GM18951 (cell line): Measurements from ENCODE around the gene POTEF.
"Not testable (repeated sequence)": the region's sequence is repeated elsewhere in the genome, so short reads cannot be mapped to it uniquely, and the experiment has no call there.

Experiments used
- POLR2A ChIP-seq: IDR thresholded peaks from 4 replicates; pipeline ENCODE4 v1.6.1; 2011; ENCODE audit warnings: mild to moderate bottlenecking; ENCODE audit not compliant: insufficient read length, insufficient read depth; ENCODE audit errors: extremely low read depth
- in situ Hi-C: fragments of 300-500 bp; cut with MboI; formaldehyde crosslinking; loops from one replicate; pipeline ENCODE4 v1.12.0; 2022; ENCODE audit warnings: low sequenced_read_pairs, mixed read lengths, inconsistent platforms; ENCODE audit not compliant: unreplicated experiment

The POTEF gene

DNA sequence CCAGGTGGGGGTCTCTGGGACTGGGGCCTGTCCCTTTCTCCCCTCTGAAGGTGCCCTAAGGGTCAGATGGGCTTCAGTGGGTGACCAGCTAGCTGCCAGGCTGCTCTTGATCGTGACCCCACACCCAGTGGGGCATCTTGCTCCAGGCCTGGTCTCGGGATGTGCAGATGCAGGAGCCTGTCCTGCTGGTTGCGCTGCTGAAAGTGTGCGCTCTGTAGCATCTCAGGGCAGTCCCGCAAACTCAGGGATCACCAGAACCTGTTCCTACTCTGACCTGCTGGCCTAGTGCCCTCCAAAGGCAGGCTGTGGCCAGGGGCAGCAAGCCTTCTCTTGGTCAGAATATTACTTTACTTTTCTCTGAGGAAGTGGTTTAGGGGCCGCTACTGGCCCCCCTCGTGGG, 11.5 kb upstream of the POTEF start:
- in situ Hi-C loops: not testable (repeated sequence)

DNA sequence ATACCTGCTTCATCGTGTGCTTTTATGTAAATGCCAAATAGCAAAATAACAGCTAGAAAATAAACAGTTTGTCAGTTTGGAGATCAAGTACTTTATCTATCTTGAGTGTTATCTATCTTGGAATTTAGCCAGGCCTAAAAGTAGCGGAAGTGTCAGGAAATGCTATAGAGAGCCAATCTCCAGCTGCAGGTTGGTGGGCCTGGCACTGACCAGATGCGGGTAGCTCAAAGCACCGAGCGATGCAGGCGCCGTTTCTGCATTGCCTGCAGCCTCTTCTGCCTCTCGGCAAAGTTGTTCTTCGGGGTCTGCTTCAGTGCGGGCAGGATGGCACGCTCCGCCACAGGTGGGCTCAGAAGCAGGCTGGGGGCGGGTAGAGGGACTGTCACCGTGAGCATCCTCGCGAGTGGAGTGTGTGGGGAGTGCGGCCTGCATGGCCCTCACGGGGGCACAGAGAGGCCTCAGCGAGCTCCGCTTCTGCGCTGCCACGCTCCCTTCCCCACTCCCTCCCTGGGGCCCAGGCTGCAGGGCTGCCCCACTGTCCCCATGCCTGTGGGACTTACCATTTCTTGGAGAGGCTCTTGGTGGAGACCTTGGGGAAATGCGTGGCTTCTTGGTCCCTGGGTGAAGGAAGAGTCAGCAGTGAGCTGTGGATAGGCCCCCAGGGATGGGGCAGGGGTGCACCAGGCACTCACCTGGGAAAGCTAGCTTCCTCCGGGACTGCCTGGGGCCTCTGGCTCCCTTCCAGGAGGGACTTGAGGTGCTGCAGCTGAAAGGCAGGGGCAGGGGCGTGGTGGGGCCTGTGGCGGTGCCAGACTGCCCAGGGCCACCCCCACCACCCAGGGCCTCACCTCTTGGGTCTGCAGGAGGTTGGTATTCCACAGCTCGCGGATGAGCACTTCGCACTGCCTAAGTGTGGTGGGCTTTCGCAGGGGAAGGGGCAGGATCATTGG, 10.6 kb upstream of the POTEF start:
- in situ Hi-C loops: not testable (repeated sequence)

DNA sequence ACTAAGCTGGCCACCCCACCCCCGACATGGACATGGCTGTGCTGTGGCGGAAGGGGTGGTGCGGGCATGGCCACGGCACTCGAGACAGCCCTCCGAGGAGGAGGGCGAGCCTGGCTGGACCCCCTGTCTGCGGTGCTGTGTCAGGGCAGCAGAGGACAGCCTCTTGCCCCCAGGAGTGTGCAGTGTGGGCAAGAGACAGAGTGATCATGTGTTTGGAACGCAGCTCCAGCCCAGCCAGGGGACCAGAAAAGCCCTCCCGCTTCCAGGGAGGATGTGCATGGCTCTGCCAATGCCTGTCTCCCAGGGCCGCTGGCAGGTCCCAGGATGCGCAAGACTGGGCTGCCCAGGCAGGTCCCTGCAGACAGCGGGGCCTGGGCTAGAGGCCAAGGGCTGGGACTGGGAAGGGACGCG, 9.8 kb upstream of the POTEF start:
- in situ Hi-C loops: not testable (repeated sequence)

DNA sequence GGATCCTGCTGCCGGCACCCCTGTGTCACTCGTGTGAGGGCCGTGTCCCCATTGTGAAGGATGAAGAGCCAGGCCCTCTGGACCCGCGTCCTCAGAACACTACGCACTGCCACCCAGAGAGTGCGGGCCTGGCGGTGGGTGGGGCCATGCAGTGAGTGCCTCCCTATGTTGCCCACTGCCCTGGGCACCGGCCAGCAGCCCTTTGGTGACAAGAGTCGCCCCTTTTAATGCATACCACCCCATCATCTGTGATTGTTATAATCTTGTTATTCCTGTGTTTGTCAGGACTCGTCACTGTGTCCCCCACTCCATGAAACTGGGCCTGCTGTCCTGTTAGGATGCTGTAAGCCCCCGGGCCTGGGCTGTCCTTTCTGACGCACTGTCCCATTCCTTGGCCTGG, 9.3 kb upstream of the POTEF start:
- in situ Hi-C loops: not testable (repeated sequence)

DNA sequence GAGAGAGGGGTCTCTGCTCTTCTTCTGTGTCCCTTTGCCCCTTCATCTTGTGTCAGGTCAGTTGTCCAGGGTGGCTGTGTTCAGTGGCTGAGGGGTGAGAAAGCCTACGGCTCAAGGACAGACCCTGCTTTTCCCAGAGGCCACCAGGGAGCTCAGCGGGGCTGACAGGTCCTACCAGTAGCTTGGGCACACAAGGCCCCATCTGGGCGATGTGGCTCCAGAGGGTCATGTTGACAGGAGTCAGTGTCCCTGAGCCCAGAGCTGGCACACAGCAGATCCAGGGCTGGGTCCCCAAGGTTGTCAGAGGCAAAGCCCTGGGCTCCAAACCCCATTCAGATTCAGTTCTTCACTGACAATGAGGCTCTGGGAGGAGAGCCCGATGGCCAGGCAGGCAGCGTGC, 8.1 kb upstream of the POTEF start:
- in situ Hi-C loops: not testable (repeated sequence)

DNA sequence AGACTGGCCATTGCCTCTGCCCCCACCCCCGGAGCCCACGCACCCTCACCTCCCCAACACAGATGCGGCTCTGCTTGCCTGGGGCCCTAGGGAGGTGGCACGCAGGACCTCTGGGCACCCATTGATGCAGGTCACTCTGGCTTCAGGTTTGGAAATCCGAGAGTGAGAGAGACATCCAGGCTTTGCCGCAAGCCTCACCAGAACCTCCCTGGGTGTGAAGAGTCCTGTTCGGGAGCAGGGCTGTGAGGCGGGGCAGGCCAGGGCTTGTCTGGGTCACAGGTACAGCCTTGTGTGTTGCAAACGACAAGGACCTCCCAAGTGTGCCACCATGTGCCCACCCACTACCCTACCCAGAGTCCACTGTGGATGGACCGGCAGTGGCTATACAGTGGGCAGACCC, 7.5 kb upstream of the POTEF start:
- in situ Hi-C loops: not testable (repeated sequence)

DNA sequence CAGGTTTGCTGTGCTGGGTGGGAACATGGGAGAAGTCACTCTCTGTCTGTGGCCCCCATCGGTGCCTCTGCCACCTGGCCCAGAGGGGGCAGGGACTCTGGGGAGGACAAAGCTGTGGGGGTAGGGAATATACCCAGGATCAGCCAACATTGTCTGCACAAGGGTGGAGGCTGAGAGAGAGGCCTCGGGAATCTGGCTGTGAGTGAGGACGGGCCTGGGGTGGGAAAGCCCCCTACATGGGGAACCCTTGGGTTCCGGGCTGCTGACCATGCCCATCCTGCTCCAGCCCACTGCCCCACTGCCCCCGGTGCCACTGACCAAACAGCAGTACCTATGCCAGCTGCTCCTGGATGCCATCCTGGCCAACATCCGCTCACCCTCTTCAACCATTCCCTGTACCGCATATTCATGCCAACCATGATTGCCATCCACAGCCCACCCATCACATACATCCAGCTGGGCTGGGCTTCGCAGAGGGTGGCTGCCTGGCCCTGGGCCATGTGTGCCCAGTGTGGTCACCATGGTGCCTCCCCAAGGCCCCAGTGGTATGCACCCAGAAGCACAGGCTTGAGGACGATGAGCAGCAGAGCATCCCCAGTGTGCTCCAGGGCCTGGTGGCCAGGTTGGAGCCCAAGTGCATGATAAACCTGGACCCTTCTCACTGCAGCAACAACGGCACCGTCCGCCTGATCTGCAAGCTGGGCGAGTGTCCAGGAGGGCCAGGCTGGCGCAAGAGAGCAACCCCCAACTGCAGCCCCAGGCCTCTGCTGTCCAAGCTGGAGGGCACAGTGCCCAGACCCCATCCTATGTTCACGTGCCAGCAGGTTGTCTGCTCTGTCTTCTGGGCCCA, 6.9 kb upstream of the POTEF start:
- TF ChIP-seq POLR2A: no peak
- in situ Hi-C loops: no loop called here

DNA sequence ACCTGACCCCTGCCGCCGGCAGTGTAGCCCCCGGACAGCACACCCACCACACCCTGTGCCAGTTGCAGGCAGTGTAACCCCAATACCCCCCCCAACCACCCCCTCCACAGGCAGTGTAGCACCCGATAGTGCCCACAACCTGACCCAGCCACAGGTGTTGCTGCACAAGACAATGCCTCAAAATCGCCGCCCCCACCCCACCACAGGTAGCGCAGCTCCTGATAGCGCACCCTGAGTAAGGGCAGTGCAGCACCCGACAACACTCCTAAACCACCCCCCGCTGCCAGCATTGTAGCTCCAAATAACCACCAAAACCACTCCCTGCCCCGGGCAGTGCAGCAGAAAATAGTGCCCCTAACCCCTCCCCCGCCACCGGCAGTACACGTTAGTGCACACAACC, 558 bp downstream of the POTEF start:
- in situ Hi-C loops: not testable (repeated sequence)

DNA sequence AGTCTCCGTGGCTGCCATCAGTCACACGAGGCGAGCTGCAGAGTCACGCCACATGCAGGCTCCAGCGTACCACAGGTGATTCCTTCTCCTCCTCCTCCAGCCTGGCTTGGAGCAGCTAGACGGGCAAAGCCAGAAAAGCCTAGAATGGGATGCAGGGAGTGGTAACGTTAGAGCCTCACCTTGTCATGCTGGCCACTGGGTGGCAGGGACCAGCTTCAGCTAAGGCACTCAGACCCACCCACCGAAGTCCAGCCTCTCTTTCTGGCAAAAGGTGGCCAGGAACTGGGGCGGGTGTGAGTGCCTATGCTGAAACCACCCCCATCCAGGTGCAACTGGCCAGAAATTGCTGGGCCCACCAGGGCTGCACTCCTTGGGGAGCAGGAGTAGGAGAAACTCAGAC, 1.3 kb downstream of the POTEF start:
- in situ Hi-C loops: not testable (repeated sequence)

DNA sequence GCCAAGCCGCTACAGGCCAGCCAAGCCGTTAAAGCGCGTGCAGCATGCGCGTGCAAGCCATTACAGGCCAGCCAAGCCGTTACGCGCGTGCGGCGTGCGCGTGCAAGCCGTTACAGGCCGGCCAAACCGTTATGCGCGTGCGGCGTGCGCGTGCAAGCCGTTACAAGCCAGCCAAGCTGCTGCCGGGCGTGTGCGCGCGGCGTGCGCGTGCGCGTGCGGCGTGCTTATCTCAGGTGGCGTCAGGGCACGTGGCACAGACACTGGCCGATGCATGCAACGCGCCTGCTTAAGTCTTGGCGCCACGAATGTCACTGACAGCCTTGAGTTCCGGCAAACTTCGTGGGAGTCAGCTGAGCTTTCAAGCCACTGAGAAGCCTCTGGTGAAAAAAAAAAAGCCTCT, 8.1 kb downstream of the POTEF start:
- in situ Hi-C loops: not testable (repeated sequence)

DNA sequence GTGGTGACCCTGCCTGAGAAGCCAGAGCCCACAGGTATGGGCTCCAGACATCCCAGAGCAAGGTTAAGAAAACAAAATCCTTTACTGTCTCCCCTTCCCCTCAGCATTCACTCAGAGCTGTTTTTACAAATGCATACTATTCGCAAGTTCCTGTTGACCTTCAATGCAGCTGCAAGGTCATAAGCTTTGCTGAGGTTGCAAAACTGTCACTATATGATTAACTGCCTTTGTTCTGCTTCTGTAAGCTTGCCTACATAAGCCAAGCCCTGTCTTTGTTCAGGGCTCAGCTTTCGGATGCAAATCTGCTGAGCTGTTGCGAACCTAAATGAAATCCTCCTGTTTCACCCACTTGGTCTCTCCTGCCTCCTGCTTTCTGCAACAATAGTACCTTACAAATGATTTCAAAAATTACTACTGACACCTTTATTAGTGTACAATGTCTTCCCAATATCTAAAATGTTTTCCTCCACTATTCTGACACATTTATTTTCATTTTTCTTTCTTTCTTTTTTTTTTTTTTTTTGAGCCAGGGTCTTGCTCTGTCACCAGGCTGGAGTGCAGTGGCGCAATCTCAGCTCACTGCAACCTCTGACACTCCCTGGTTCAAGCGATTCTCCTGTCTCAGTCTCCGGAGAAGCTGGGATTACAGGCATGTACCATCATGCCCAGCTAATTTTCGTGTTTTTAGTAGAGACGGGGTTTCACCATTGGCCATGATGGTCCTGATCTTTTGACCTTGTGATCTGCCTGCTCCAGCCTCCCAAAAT, 26.2 kb downstream of the POTEF start:
- in situ Hi-C loops: not testable (repeated sequence)

DNA sequence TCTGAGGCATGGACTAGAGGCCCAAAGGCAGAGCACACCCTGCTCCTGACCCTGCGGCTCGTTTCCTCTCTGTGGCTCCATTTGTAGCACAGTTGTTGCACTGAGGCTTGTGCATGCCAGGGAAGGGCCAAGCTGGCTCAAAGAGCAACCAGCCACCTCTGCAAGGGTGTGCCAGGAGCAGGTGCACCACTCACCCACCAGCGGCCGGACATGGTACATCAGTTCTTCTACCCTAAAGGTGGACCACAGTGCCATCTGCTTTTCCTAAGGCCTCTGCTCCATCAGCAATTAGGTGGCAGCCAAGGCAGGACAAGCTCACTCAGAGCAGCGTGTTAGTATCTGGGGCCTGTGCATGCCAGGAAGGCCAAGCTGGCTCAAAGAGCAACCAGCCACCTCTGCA, 66.4 kb downstream of the POTEF start:
- in situ Hi-C loops: not testable (repeated sequence)

DNA sequence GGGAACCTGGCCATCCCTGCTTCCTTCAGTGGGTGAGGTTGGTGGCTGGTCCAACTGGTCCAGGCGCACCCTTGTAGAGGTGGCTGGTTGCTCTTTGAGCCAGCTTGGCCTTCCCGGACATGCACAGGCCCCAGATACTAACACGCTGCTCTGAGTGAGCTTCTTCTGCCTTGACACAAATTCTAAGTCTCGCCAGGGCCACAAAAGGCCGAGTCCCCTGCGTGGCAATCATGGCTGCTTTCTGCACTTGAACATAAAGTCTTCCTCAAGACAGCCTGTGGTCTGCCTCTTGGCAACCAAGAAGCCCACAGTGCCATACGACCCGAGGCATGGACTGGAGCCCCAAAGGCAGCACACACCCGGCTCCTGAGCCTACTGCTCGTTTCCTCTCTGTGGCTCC, 69.0 kb downstream of the POTEF start:
- in situ Hi-C loops: not testable (repeated sequence)

DNA sequence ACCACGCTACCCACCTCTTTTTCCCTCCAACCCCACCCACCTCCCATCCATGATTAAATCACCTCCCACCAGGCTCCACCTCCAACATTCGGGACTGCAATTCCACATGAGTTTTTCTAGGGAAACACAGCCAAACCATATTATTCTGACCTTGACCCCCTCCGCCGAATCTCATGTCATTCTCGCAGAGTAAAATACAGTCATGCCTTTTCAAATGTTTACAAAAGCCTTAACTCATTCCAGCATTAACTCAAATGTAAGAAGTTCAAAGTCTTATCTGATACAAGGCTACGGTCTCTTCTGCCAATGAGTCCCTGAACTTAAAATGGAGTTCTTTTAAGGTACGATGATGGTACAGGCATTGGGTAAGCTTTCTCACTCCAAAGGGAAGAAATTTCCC, 72.7 kb downstream of the POTEF start:
- in situ Hi-C loops: not testable (repeated sequence)

DNA sequence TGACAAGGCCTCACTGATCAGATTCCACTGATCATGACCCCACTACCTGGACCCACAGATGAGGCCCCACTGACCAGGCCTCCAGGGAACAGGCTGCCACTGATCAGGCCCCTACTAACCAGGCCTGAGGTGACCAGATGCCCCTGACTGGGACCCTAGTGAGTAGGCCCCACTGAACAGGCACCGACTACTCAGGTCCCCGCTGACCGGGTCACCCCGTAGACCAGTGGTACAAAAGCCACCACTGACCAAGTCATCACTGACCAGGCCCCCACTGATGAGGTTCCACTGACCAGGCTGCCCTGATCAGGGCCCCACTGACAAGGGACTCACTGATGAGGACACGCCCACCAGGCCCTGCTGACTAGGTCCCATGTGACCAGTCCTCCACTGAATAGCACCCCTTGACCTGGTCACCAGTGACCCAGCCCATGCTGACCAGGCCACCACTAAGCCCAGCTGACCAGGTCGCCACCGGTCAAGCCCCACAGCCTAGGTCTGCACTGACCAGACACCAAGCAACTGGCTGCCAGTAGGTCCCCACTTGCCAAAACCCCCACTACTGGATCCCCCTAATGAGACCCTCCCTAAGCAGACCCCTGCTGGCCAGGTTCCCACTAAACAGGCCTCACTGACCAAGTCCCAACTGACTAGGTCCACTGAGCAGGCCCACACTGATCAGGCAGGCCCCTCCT, 75.7 kb downstream of the POTEF start:
- in situ Hi-C loops: not testable (repeated sequence)

DNA sequence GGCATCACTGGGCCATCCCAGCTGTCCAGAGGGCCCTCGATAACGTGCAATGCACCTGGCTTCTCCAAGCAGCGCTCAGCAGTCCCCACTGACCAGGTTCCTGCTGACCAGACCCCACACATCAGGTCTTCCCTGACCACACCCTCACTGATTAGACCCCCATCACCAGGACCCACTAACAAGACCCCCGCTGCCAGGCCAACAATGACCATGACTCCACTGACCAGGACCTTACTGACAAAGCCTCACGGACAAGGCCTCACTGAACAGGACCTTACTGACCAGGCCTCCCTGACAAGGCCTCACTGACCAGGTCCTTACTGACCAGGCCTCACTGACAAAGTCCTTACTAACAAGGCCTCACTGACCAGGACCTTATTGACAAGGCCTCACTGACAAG, 76.6 kb downstream of the POTEF start:
- in situ Hi-C loops: not testable (repeated sequence)

DNA sequence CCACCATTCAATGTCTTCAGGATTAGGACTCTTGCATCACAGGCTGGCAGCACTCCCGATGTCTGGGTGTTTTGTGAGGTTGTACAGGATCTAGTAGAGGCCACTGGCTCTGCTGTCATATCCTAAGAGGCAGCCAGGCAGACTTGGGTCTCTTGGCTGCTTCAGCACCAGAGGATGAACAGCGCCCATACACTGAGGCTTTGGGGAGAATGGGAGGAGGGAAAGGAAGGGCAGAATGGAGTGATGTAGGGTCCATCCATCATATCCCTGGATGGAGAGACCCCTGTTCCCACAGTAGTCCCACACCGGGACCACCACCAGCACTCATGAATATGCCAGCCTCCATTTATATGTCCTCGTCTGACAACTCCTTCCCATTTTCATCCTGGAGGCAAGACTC, 80.6 kb downstream of the POTEF start:
- in situ Hi-C loops: not testable (repeated sequence)

DNA sequence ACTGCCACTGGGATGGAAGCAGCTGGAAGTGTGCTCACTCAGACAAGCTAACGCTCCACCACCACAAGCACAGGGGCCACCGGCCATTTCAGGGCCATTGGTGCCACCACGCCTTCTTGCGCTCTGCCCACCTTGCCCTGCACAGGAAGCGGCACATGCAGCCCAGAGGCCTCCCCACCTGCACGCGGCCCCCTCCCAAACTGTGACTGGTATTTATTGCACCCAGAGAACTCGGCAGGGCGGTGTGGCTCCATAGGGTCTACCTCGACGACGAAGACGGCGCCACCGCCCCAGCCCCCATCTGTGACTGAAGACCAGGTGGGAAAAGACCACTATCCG, 90.8 kb downstream of the POTEF start:
- in situ Hi-C loops: not testable (repeated sequence)

DNA sequence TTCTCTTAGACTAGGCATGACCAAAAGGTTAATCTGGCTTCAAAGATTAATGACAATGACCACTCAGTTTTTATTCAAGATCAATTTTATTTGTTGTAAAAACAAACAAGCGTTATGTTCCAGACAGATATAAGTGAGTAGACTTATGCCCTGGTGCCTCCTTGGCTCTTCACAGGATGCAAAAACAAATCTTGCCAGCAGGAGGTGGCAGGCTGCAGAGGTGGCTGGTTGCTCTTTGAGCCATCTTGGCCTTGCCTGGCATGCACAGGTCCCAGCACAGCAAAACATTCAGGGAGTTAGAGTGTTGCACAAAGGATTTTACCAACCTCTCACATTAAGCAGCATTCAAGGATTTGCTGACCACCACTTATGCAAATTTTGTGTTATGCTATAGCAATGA, 103.1 kb downstream of the POTEF start:
- in situ Hi-C loops: not testable (repeated sequence)
